ENCODE results near the gene MEF2A. TPM values are rescaled to one million over a fixed set of nuclear protein-coding genes. Genes with fewer than 3 reads are reported as not detected.
A peak's percentile ranks its signal among the peaks of the same experiment; 100 is the strongest.

Gene MEF2A
- total and polyA plus RNA-seq, 9 of the 15 experiments (the other 6 are each of a cell fraction or from before 2014, with no cell fraction given) = 1.6 to 18.7 (median 8.7) TPM

DNA sequence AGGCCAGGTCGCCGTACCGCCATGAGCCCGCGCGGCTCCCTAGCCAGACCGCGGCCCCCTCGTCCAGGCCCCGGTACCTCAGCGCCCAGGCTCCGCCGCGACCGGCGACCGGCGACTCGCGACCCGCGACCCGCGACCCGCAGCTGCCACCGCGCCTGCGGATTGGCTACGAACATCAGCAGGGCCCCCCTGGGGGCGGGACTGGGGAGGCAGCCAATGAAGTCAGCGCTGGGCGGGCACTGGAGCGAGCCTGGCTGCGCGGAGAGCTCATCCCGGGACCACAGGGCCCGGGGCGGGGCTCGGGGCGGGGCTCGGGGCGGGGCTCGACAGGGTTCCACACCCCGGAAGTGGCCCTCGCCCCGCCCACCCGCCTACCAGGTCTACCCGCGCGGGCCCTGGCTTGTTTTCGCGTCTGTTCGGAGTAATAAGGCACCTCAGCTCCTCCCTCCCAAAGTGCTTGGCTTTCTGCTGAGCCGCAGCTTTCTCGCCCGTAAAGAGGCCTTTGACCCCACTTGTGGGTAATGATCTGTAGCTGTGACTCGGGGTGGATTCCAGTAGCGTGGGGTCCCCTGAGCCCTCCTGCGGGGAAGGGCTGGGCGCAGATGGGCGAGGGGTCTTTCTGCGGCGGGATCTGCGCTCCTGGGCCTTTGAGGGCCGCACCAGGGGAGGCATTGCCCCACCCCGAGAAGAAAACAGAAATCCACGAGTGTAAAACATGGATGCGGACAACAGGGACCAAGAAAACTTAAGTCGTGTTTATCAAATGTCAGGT, 167.7 kb downstream of the MEF2A start, which contains the start of gene LYSMD4 (continued):
- no peak for TF ChIP-seq CBX5 (IDR thresholded peaks at IDR 0.05; ENCODE audit: borderline replicate concordance, low read depth)
- peak; percentile 8 for TF ChIP-seq ZFX (CRISPR knock-in tag; IDR thresholded peaks at IDR 0.05)
- TF ChIP-seq, protein P1, sequence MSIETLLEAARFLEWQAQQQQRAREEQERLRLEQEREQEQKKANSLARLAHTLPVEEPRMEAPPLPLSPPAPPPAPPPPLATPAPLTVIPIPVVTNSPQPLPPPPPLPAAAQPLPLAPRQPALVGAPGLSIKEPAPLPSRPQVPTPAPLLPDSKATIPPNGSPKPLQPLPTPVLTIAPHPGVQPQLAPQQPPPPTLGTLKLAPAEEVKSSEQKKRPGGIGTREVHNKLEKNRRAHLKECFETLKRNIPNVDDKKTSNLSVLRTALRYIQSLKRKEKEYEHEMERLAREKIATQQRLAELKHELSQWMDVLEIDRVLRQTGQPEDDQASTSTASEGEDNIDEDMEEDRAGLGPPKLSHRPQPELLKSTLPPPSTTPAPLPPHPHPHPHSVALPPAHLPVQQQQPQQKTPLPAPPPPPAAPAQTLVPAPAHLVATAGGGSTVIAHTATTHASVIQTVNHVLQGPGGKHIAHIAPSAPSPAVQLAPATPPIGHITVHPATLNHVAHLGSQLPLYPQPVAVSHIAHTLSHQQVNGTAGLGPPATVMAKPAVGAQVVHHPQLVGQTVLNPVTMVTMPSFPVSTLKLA (conservative IDR thresholded peaks at IDR 0.05) = no peak
- peak; percentile 54 for TF ChIP-seq RBM25 (IDR thresholded peaks at IDR 0.05; ENCODE audit: low read depth, low read length, severe bottlenecking)
- TF ChIP-seq, protein P2, sequence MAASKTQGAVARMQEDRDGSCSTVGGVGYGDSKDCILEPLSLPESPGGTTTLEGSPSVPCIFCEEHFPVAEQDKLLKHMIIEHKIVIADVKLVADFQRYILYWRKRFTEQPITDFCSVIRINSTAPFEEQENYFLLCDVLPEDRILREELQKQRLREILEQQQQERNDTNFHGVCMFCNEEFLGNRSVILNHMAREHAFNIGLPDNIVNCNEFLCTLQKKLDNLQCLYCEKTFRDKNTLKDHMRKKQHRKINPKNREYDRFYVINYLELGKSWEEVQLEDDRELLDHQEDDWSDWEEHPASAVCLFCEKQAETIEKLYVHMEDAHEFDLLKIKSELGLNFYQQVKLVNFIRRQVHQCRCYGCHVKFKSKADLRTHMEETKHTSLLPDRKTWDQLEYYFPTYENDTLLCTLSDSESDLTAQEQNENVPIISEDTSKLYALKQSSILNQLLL (CRISPR knock-in tag; IDR thresholded peaks at IDR 0.05; ENCODE audit: borderline replicate concordance) = no peak
- TF ChIP-seq, protein P3, sequence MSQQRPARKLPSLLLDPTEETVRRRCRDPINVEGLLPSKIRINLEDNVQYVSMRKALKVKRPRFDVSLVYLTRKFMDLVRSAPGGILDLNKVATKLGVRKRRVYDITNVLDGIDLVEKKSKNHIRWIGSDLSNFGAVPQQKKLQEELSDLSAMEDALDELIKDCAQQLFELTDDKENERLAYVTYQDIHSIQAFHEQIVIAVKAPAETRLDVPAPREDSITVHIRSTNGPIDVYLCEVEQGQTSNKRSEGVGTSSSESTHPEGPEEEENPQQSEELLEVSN (IDR thresholded peaks at IDR 0.05; ENCODE audit: borderline replicate concordance in 1 of 2, extremely low read depth in 1 of 2, insufficient read depth in 1 of 2, insufficient read length in 1 of 2, low read depth in 1 of 2, low read length in 1 of 2, poor library complexity in 1 of 2, severe bottlenecking in 1 of 2) = peak in 1 of 2 experiments; percentile 30
- TF ChIP-seq CCNT2 (IDR thresholded peaks at IDR 0.05; ENCODE audit: borderline replicate concordance, extremely low read depth, insufficient read length, low read depth, low read length) = no peak
- TF ChIP-seq, protein P4, sequence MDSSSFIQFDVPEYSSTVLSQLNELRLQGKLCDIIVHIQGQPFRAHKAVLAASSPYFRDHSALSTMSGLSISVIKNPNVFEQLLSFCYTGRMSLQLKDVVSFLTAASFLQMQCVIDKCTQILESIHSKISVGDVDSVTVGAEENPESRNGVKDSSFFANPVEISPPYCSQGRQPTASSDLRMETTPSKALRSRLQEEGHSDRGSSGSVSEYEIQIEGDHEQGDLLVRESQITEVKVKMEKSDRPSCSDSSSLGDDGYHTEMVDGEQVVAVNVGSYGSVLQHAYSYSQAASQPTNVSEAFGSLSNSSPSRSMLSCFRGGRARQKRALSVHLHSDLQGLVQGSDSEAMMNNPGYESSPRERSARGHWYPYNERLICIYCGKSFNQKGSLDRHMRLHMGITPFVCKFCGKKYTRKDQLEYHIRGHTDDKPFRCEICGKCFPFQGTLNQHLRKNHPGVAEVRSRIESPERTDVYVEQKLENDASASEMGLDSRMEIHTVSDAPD (CRISPR knock-in tag; IDR thresholded peaks at IDR 0.05) = no peak
- no peak for TF ChIP-seq ZNF24 (IDR thresholded peaks at IDR 0.05)
- TF ChIP-seq, protein P5, sequence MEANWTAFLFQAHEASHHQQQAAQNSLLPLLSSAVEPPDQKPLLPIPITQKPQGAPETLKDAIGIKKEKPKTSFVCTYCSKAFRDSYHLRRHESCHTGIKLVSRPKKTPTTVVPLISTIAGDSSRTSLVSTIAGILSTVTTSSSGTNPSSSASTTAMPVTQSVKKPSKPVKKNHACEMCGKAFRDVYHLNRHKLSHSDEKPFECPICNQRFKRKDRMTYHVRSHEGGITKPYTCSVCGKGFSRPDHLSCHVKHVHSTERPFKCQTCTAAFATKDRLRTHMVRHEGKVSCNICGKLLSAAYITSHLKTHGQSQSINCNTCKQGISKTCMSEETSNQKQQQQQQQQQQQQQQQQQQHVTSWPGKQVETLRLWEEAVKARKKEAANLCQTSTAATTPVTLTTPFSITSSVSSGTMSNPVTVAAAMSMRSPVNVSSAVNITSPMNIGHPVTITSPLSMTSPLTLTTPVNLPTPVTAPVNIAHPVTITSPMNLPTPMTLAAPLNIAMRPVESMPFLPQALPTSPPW (CRISPR knock-in tag; IDR thresholded peaks at IDR 0.05) = peak; percentile 42; the same call in 1 of the 2 replicates
- TF ChIP-seq POLR3A (IDR thresholded peaks at IDR 0.05; ENCODE audit: borderline replicate concordance, extremely low read depth, insufficient read depth, insufficient read length) = no peak
- no peak for TF ChIP-seq STAT5A (IDR thresholded peaks at IDR 0.05; ENCODE audit: borderline replicate concordance, low read length)
- TF ChIP-seq RCOR1 (IDR thresholded peaks at IDR 0.05; ENCODE audit: borderline replicate concordance in 1 of 2, low read depth in 2 of 2, low read length in 2 of 2) = no peak
- TF ChIP-seq, protein P6, sequence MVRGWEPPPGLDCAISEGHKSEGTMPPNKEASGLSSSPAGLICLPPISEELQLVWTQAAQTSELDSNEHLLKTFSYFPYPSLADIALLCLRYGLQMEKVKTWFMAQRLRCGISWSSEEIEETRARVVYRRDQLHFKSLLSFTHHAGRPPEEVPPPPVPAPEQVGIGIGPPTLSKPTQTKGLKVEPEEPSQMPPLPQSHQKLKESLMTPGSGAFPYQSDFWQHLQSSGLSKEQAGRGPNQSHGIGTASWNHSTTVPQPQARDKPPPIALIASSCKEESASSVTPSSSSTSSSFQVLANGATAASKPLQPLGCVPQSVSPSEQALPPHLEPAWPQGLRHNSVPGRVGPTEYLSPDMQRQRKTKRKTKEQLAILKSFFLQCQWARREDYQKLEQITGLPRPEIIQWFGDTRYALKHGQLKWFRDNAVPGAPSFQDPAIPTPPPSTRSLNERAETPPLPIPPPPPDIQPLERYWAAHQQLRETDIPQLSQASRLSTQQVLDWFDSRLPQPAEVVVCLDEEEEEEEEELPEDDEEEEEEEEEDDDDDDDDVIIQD (CRISPR knock-in tag; IDR thresholded peaks at IDR 0.05) = no peak
- no peak for TF ChIP-seq NFIC (IDR thresholded peaks at IDR 0.05)

Data from K562 (cell line).